ENCODE measurements around the gene WDSUB1. TPM values are rescaled to one million over a fixed set of nuclear protein-coding genes. Genes with fewer than 3 reads are reported as not detected.

Gene WDSUB1
- total and polyA plus RNA-seq, 2 donors (not counting 3 experiments of a cell fraction or from before 2014, with no cell fraction given), result 4.0 to 4.8 TPM

DNA sequence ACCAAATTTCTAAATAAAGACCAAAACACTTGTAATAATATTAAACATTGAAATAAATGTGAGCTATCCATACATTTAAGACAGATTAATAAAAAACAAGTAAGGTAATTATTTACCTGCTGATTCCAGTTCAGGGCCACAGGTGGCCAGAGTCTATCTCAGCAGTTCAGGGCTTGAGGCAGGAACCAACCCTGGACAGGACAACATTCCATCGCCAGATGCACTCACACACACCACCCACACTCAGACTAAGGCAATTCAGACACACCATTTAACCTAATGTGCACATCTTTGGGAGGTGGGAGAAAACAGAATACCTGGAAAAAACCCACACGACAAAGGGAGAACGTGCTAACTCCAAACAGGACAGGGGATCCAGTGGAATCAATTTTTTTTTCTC lies 14.1 kb upstream of the WDSUB1 start:
- no peaks in the 10 kb centered on the region for H3K36me3 ChIP-seq (ENCODE audit: control insufficient read depth in 2 of 2, extremely low read depth in 1 of 2, insufficient read depth in 2 of 2, low read length in 2 of 2)
- no peak overlapping the region for H3K9ac ChIP-seq (replicated peaks; ENCODE audit: extremely low read depth, insufficient read depth, low read length)
- no peaks in the 10 kb centered on the region for H3K27me3 ChIP-seq (ENCODE audit: control insufficient read depth in 2 of 2, insufficient read depth in 2 of 2, low read length in 2 of 2)
- ChIA-PET POLR2A (no interaction called here), CTCF (interaction anchor here (1.2 to 2.6 kb wide), 2 partner anchors 10 to 13 kb away, joined by 3 to 6 read pairs; no protein-coding TSS in a partner anchor)
- H4K20me1 ChIP-seq (replicated peaks; ENCODE audit: control insufficient read depth, extremely low read depth, insufficient read depth, low read length), result no peaks in the 10 kb centered on the region
- H3K79me2 ChIP-seq (ENCODE audit: control insufficient read depth, insufficient read depth, low read length), result no peaks in the 10 kb centered on the region
- intact Hi-C loops (cut with micrococcal nuclease), result no loop called here
- no peak overlapping the region for H3K4me2 ChIP-seq (ENCODE audit: insufficient read depth, low read length)
- H3K4me1 ChIP-seq (ENCODE audit: control insufficient read depth, extremely low read depth, insufficient read depth, low read length), result no peaks in the 10 kb centered on the region
- H3K4me3 ChIP-seq (replicated peaks in 1 of 3; ENCODE audit: insufficient read depth in 1 of 3, low read depth in 1 of 3, low read length in 3 of 3), result no peak overlapping the region
- no TSS peak for BruUV-seq (replicated peaks)
- DNase-seq (ENCODE audit: low read depth, low spot score), result no peak
- TF ChIP-seq, protein P1, sequence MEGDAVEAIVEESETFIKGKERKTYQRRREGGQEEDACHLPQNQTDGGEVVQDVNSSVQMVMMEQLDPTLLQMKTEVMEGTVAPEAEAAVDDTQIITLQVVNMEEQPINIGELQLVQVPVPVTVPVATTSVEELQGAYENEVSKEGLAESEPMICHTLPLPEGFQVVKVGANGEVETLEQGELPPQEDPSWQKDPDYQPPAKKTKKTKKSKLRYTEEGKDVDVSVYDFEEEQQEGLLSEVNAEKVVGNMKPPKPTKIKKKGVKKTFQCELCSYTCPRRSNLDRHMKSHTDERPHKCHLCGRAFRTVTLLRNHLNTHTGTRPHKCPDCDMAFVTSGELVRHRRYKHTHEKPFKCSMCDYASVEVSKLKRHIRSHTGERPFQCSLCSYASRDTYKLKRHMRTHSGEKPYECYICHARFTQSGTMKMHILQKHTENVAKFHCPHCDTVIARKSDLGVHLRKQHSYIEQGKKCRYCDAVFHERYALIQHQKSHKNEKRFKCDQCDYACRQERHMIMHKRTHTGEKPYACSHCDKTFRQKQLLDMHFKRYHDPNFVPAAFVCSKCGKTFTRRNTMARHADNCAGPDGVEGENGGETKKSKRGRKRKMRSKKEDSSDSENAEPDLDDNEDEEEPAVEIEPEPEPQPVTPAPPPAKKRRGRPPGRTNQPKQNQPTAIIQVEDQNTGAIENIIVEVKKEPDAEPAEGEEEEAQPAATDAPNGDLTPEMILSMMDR (IDR thresholded peaks at IDR 0.05; ENCODE audit: extremely low read depth in 1 of 2, insufficient read depth in 1 of 2, low read depth in 1 of 2, low read length in 2 of 2), result no peak
- no peak for TF ChIP-seq POLR2AphosphoS5 (IDR thresholded peaks at IDR 0.05; ENCODE audit: insufficient read depth, low read depth, low read length)
- no peak for TF ChIP-seq JUN (IDR thresholded peaks at IDR 0.05; ENCODE audit: borderline replicate concordance, insufficient read depth, insufficient read length, low read depth)
- TF ChIP-seq EZH2 (IDR thresholded peaks at IDR 0.05; ENCODE audit: borderline replicate concordance, low read depth, low read length, severe bottlenecking), result no peak
- TF ChIP-seq, protein P2, sequence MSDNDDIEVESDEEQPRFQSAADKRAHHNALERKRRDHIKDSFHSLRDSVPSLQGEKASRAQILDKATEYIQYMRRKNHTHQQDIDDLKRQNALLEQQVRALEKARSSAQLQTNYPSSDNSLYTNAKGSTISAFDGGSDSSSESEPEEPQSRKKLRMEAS (IDR thresholded peaks at IDR 0.05; ENCODE audit: insufficient read depth, insufficient read length), result no peak
- TF ChIP-seq POLR2A (IDR thresholded peaks at IDR 0.05; ENCODE audit: low read depth, low read length), result no peak
- no peak for TF ChIP-seq MYC (IDR thresholded peaks at IDR 0.05; ENCODE audit: low read depth, low read length)
- no peak for TF ChIP-seq FOS (IDR thresholded peaks at IDR 0.05; ENCODE audit: borderline replicate concordance, insufficient read depth, low read length)
- TF ChIP-seq GATA2 (IDR thresholded peaks at IDR 0.05; ENCODE audit: insufficient read depth, insufficient read length, low read depth, low read length), result no peak
- H3K27ac ChIP-seq (ENCODE audit: insufficient read depth, low read depth, low read length), result no peak overlapping the region
- no peaks in the 10 kb centered on the region for H3K9me1 ChIP-seq (replicated peaks; ENCODE audit: control insufficient read depth, extremely low read depth, insufficient read depth, low read length)
- dilution Hi-C loops (cut with MboI; ENCODE audit: extremely low pct_ligation_motif_present, low sequenced_read_pairs), result no loop called here
- FAIRE-seq, result no peak
- H3K9me3 ChIP-seq (replicated peaks; ENCODE audit: control insufficient read depth, insufficient read depth, low read length), result no peaks in the 10 kb centered on the region
- no peak overlapping the region for H2AFZ ChIP-seq (ENCODE audit: low read depth, low read length)
